Activated gamma-delta T cell treated with Interleukin-2 at 50 U/mL for 16 hours (primary cell): ENCODE data around the gene ZNF26.
A peak's percentile ranks its signal among the peaks of the same experiment; 100 is the strongest.
"Not testable (repeated sequence)": the region's sequence is repeated elsewhere in the genome, so short reads cannot be mapped to it uniquely, and the experiment has no call there.

Experiments
- DNase-seq: peaks from one replicate; pipeline ENCODE4 v3.0.0-alpha.2; 2020

Gene ZNF26

DNA sequence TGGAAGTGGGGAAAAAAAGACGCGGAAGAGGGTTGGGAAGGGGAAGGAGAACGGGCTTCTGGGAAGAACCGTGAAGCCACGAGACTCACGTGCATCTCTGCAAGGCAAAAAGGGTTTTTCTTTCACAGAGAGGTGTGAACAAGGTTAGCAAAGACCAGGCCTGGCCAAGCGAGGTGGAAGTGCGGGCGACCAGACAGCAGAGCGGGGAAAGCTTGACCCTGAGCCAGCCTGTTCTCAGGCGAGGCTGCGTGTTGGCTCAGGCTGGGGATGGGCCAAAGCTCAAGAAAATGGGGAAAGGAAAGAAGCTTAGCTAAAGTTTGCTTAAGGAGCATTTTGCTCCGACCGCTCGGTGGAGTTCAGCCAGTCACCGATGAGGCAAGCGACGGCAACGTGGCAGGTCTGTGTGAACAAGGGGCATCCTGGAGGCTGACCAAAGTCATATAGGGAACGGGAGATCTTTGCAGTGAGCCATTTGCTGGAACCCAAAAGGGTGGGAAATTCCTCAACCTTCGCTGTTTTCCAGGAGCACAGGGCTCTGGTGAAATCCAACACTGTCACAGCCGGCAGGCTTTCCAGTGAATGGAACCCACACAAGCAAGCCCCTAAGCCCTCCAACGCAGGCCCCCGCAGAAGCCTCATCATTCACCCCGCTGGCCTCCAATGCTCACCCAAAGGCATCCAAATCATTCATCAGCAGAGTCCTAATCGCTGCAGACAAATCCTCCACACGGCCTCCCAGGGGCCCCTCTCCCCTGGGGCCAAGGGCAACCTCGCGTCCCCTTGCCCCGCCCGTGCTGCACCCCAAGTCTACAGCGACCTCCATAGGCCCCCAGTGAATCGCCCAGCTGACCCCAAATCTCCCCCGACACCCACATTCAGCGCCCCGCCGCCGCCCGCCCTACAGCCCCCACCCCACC lies 30.8 kb upstream of the ZNF26 start:
- peak; percentile 5 for DNase-seq

DNA sequence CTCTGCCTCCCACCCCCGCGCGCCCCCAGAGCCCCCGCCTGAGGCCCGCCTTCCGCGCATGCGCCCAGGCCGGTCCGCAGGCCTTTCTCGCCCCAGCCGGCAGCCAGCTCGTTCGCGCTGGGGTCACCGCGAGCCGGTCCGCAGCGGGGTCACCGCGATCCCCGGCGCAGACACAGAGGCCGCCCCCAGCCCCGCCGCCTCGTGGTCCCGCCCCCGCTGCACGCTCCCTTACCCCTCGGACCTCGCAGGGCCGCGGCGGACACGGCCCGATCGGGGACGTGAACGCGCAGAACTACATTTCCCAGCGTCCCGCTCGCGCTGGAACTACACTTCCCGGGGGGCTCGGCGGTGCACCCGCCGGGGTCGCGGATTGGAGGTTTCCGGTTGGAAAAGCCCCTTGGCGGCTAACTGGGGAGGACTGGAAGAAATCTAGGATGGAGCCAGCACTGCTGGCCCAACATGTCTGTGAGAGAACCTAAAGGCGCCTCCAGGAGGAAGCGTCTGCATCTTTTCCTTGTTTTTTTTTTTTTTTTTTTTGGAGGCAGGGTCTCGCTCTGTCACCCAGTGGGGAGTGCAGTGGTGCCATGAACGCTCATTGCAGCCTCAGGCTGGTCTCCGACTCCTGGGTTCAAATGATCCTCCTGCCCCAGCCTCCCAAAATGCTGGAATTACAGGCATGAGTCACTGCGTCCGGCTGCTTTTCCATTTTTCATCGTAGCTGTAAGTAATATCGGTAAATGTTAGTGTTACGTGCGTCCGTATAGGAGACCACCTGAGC lies 30.0 kb upstream of the ZNF26 start, which contains the start of gene ZNF605:
Gene ZNF605, minus strand, starts transcription at position 296 of the 778 bp plus-strand sequence. CDS start 10,671 bp downstream, outside the sequence.
- peak; percentile 81 for DNase-seq

DNA sequence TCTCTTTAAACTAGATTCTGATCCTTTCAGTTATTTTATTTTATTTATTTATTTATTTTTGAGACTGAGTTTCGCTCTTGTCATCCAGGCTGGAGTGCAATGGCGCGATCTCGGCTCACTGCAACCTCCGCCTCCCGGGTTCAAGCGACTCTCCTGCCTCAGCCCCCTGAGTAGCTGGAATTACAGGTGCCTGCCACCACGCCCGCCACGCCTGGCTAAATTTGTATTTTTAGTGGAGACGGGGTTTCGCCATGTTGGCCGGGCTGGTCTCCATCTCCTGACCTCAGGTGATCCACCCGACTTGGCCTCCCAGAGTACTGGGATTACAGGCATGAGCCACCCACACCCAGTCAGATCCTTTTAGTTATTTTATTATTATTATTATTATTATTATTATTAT lies 24.4 kb upstream of the ZNF26 start:
- not testable (repeated sequence) for DNase-seq

DNA sequence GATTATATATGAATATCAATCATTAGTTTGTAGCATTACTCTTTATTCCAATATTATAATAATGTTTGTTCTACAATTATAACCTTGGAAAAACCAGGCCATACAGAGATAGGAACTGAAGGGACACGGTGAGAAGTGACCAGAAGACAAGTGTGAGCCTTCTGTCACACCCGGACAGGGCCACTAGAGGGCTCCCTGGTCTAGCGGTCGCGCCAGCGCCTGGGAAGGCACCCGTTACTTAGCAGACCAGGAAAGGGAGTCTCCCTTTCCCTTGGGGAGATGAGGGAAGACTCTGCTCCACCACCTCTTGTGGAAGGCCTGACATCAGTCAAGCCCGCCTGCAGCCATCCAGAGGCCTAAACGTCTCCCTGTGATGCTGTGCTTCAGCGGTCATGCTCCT lies 22.2 kb upstream of the ZNF26 start:
- not testable (repeated sequence) for DNase-seq

DNA sequence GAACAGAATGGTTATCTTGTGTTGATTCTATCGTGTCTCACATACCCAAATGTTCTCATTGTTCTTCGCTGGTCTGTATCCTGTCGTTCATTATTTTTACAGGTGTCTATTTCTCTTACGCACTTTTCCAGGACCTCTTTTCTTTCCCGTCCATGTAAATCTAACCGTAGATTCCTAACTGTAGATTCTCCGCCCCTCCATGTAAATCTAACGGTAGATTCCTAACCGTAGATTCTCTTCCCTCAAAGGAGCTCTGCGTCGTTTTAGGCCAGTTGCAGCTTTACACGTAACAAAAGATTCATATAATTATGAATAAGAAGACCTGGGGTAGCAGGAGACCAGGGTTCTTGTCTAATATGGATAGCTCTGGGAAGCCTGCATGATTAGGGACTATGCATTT lies 20.4 kb upstream of the ZNF26 start:
- DNase-seq: no peak

DNA sequence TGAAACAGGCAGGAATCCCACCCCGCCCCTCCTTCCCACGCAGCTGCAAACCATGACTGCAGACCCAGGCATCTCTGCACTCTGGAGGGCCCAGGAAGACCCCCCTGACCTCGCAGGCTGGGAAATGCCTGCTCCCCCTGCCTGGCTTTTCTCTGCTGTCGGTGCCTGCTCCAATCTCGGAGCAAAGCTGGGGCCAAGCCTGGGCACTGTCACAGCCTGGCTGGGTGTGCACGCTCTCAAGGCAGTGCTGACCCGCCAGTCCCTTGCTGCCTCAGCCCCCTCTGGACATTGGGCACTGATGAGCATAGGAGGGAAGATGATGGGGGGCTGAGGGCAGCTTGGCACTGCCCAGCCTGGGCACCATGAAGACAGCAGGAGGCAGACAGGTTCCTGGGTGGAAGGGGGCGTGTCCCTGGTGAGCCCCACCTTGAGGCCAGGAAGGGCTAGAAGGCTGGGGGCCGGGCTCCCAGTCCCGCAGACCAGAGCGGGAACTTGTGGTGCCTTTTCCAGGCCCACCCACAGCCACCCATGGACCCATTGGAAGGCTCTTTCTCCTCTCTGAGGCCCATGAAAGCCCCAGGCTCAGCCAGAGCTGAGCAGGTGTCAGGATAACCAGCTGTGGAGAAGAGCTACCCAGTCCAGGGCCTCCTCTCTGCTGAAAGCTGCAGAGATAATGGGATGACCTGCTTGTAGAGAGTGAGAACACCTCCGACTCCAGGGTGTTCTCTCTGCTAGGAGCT lies 19.3 kb upstream of the ZNF26 start:
- no peak for DNase-seq

DNA sequence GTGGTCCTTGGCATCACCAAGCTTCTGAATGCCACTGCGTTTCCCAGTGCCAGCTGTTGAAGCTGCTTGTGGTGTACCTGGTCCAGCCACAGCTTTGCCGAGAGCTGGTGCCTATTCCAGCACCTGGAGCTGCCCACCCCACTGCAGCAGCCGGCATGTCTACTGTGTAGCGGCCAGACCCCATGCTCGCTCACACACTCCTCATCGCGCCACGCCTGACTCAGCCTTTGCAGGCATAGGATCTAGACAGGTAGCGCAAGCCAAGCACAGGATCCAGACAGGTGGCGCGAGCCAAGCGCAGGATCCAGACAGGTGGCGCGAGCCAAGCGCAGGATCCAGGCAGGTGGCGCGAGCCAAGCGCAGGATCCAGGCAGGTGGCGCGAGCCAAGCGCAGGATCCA lies 18.4 kb upstream of the ZNF26 start:
- no peak for DNase-seq

DNA sequence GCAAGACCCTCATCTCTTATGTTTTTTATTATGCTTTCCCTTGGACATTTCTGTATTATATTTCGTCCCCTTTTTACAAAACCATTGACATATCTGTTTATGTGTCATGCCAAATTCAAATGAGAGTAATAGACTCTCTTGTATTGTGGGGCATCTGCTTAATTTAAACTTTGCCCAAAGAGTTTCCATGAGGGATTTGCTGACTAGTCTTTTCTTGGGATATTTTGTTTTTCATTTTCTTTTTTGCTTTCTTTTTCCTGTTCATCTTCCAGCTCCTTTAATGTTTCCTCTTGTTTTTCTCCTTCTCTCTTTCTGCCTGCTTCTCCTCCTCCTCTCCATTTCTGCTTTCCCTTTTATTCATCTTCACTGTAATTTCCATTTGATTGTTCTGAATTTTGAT lies 13.8 kb upstream of the ZNF26 start:
- DNase-seq: no peak

DNA sequence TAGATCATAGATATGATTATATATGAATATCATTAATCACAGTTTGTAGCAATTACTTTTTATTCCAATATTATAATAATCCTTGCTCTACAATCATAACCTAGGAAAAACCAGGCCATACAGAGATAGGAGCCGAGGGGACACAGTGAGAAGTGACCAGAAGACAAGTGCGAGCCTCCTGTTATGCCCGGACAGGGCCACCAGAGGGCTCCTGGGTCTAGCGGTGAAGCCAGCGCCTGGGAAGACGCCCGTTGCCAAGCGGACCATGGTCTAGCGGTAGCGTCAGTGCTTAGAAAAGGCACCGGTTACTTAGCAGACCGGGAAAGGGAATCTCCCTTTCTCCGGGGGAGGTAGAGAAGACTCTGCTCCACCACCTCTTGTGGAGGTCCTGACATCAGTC lies 9.3 kb upstream of the ZNF26 start:
- DNase-seq: not testable (repeated sequence)

DNA sequence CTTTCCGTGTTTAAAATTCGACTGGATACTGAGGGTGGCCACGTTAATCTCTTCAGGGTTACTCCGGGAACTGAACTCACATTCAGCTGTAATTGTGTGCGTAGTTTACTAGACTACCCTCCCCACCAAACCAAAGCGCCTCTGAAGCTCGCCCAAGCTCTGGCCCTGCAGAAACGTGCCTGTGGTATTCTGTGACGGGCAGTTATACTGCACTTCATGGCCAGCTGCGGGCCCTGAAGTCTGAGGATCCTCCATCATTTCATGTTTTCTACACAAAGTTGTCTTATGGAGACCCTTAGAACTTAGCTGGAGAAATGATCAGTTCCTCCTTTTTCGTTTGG lies 688 bp downstream of the ZNF26 start:
- no peak for DNase-seq

DNA sequence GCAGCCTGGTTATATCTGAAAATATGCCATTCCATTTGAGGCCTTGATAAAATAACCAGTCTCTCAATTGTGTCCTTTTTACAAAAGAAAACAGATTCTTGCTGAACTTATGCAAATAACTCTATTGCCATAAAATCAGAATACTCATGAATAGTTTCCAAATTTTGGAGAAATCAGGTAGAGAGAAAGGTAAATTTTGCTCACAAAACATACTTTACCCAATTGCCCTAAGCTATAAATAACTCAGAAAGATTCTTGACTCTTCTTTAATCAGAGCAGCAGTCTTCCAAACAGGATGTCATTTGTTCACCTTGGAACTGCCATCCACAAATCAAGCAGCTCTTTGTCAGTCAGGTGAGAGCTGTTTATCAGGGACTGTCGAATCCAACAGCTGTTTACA lies 12.6 kb downstream of the ZNF26 start:
- DNase-seq: no peak

DNA sequence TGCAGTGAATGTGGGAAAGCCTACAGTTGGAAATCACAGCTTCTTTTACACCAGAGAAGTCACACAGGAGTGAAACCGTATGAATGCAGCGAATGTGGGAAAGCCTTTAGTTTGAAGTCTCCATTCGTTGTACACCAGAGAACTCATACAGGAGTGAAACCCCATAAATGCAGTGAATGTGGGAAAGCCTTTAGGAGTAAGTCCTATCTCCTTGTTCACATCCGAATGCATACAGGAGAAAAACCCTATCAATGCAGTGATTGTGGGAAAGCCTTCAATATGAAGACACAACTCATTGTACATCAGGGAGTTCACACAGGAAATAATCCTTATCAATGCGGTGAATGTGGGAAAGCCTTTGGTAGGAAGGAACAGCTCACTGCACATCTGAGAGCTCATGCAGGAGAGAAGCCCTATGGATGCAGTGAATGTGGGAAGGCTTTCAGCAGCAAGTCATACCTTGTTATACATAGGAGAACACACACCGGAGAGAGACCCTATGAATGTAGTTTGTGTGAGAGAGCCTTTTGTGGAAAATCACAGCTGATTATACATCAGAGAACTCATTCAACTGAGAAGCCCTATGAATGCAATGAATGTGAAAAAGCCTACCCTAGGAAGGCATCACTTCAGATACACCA lies 24.6 kb downstream of the ZNF26 start:
- no peak for DNase-seq

DNA sequence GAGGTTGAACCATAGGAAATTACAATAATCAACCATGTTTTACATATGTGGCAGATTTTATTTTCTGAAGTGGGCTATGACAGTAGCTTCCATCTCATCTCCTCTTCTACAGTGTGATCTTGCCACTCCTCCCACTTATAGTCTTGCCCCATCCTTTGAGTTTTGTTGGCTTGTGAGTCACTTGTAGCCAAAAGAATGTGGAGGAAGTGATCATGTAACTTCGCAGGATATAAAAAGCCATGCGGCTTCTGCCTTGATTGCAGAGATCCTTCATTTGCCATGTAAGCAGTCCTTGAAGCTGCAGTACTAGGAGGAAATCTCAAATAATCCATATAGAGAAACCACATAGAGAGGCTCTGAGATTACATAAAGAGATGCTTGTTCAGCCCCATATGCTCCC lies 37.4 kb downstream of the ZNF26 start:
- no peak for DNase-seq

DNA sequence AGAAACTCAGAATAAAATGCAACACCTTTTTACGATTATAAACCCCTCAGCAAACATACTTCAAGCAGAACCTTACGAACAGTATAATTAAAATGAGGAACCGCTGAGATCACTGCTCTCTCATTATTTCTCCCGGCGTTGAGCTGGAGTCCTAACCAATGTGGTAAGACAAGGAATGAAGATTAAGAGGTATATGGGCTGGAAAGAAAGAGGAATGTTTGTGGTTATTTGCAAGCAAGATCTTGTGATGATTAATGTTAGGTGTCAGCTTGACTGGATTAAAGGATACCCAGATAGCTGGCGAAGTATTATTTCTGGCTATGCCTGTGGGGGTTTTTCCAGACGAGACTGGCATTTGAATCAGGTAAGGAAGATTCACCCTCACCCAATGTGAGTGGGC lies 40.8 kb downstream of the ZNF26 start:
- DNase-seq: no peak

DNA sequence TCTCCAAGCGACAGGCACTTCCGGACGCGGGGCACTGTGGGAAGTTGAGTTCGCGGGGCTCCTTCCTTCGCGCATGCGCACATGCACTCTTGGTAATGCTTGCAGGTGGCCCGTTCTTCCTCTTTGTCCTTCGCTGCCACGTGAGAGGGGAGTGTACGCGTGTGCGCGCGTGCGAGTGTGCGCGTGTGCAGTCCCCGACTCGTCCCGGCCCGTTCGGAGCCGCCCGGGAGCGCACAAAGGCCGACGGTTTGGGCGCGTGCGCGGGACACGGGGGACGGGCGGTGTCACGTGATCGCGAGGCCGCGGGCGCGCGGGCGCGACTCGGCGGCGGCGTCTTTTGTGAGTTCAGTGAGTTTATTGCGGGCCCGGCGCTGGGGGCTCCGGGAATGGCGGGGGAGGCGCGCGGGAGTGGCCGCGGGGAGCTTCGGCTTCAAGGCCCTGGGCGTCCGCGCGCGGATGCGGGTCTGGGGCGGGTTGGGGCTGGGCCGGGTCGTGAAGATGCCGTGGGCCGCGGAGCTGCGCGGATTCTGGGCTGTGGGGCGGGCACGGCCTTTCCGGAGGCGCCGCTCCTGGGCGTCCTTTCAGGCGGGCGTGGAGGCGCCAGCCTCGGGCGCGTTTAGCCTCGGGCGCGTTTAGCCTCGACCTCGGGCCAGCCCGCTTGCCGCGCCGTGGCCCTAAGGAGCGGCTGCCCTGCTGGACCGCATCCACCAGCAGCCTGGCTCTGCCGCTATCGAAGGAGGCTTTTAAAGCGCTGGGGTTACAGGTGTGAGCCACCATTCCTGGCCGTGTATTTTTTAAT lies 51.2 kb downstream of the ZNF26 start, which contains the start of gene ZNF84:
Gene ZNF84, plus strand, starts transcription at position 303 of the 799 bp plus-strand sequence. CDS start 3,959 bp downstream, outside the sequence.
- DNase-seq: peak; percentile 94

DNA sequence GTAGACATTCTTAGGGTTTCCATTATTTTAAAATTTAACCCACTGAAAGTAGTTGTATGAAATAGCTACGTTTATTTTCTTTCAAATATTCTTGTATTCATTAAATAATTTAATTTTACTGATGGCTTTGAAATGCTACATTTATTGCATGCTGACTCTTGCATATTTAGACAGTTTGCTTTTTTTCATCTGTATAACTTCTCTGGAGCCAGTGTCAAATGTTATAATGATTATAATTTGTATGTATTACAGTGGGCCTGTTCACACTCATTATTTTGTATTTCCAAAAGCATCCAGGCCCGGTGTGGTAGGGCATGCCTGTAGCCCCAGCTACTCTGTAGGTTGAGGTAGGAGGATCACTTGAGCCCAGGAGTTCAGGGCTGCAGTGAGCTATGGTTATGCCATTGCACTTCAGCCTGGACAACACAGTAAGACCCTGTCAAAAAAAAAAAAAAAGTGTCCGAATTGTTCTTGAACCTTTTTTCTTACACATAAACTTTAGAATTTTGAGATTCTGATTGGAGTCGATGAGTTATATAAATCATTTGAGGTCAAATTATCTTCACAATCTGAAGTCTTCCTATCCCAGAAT lies 52.0 kb downstream of the ZNF26 start:
- no peak for DNase-seq

DNA sequence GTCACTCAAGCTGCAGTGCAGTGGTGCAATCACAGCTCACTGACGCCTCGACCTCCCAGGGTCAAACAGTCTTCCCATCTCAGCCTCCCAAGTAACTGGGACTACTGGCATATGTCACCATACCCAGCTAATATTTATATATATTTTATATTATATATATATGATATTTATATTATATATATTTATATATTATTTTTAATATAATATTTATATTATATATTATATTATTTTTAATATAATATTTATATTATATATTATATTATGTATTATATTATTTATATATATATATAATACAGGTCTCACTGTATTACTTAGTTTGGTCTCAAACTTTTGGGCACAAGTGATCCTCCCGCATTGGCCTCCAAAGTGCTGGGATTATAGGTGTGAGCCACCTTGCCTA lies 60.5 kb downstream of the ZNF26 start:
- no peak for DNase-seq

DNA sequence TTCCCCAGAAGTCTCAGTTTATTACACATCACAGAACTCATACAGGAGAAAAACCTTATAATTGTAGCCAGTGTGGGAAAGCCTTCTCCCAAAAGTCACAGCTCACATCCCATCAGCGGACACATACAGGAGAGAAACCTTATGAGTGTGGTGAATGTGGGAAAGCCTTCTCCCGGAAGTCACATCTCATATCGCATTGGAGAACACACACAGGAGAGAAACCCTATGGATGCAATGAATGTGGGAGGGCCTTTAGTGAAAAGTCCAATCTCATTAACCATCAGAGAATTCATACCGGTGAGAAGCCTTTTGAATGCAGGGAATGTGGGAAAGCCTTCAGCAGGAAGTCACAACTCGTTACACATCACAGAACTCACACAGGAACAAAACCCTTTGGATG lies 71.3 kb downstream of the ZNF26 start:
- DNase-seq: no peak

DNA sequence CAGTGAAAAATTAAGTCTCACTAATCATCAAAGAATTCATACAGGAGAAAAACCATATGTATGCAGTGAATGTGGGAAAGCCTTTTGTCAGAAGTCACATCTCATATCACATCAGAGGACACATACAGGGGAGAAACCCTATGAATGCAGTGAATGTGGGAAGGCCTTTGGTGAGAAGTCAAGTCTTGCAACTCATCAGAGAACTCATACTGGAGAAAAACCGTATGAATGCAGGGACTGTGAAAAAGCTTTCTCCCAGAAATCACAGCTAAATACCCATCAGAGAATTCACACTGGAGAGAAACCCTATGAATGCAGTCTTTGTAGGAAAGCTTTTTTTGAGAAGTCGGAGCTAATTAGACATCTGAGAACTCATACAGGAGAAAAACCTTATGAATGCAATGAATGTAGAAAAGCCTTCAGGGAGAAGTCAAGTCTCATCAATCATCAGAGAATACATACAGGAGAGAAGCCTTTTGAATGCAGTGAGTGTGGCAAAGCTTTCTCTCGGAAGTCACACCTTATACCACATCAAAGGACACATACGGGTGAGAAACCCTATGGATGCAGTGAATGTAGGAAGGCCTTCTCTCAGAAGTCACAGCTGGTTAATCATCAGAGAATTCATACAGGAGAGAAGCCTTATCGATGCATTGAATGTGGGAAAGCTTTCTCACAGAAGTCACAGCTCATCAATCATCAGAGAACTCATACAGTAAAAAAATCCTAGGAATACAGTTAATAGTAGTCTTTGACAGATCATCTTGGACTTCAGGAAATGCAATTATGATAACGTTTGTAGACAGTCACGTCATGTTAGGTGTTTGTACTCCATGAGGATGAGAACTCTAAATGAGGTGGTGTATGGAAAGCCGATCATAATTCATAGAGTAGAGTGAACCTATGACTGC lies 72.3 kb downstream of the ZNF26 start:
- DNase-seq: no peak

DNA sequence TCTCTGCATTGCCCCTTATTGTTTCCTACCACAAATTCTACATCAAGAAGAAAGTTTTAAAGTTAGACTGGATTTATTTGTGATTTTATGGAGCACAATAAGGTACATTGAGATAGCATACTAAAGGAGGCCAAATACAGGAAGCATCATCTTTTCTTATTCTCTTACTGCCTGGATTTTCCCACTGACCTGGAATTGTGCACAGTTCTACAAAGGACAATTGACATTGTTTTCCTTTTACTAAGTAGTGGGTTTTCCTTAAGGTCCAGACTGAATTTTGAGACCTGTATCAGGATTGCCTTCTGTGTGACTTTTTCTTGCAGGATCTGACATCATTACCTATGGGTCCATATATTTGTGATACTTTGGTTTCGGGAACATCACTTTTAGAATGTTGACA lies 75.8 kb downstream of the ZNF26 start:
- DNase-seq: no peak
